Heart right ventricle (tissue), 16 donors: ENCODE results near the gene STX16. TPM values are rescaled to one million over a fixed set of nuclear protein-coding genes. Genes with fewer than 3 reads are reported as not detected.

Source experiments
- ATAC-seq, 8 donors: fragments of 200-7000 bp; cut with Tn5 transposase; one replicate each; pipeline ENCODE4 v1.9.1; 2020; ENCODE audit warnings: mild to moderate bottlenecking in 8 of 8, moderate library complexity in 8 of 8, moderate number of reproducible peaks in 1 of 8
- DNase-seq, 2 donors: peaks; one replicate each; pipeline ENCODE4 v3.0.0-alpha.2; 2020
- H3K27ac ChIP-seq, 10 donors: fragments of 200-600 bp; sonication (generic) in 2 of 10; one replicate each; pipeline versions ENCODE4 v1.5.0 to v1.8.0; 2020 to 2022; ENCODE audit warnings: mild to moderate bottlenecking in 3 of 10
- H3K27me3 ChIP-seq, 7 donors: fragments of 200-600 bp; one replicate each; pipeline ENCODE4 v1.8.0; 2021 to 2022; ENCODE audit warnings: mild to moderate bottlenecking in 2 of 7
- H3K36me3 ChIP-seq, 9 donors: fragments of 200-600 bp; sonication (generic) in 1 of 9; one replicate each; pipeline versions ENCODE4 v1.5.0 to v1.8.0; 2020 to 2022; ENCODE audit warnings: mild to moderate bottlenecking in 2 of 9
- H3K4me1 ChIP-seq, 9 donors: fragments of 200-600 bp; sonication (generic) in 1 of 9; one replicate each; pipeline versions ENCODE4 v1.5.0 to v1.8.0; 2020 to 2022; ENCODE audit warnings: mild to moderate bottlenecking in 4 of 9
- H3K4me3 ChIP-seq, 10 donors: fragments of 200-600 bp; sonication (generic) in 2 of 10; one replicate each; pipeline versions ENCODE4 v1.5.0 to v1.8.0; 2020 to 2022; ENCODE audit warnings: mild to moderate bottlenecking in 7 of 10, moderate library complexity in 2 of 10
- H3K9me3 ChIP-seq, 11 donors: fragments of 200-600 bp in 10 of 11; sonication (generic) in 2 of 11; one replicate each; pipeline versions ENCODE4 v1.5.0 to v1.8.0; 2013 to 2022; ENCODE audit warnings: mild to moderate bottlenecking in 2 of 11, control low read depth in 1 of 11, moderate library complexity in 1 of 11
- WGBS, 2 donors: extraction: QIAGEN DNeasy Blood & Tissue Kit; methylation state at CpG; one replicate each; pipeline ENCODE4 v1.1.7; 2013; ENCODE audit warnings: inconsistent platforms in 1 of 2; 5-methylcytosine and 5-hydroxymethylcytosine counted together
- intact Hi-C, 10 donors: fragments of 100-400 bp; cut with DNase I; formaldehyde crosslinking; loops; one replicate each; pipeline versions ENCODE4 v1.11.1 to v1.14.2; 2022
- polyA plus RNA-seq, 2 donors: library from polyadenylated mRNA; stranded (reverse); fragments of 200-250 nt; gene quantifications; one replicate each; pipeline ENCODE4 v1.2.3, GENCODE V29; 2013
- total RNA-seq, 10 donors: library from RNA; stranded (reverse); fragmentation: NEBNext Ultra II Directional in 3 of 10; extraction: Animal tissue kit (Norgen Biotek cat#: 25700) in 3 of 10; gene quantifications; one replicate each; pipeline versions ENCODE4 v1.2.1 to v1.2.4, GENCODE V29; 2021 to 2023
- TF ChIP-seq, protein P1 (sequence below), 9 donors: fragments of 200-600 bp; sonication (generic) in 2 of 9; IDR thresholded peaks; one replicate each; pipeline versions ENCODE4 v1.5.0 to v1.8.0; 2021 to 2022; ENCODE audit warnings: antibody characterized with exemption in 9 of 9, mild to moderate bottlenecking in 5 of 9, moderate library complexity in 1 of 9
- donor health status: Arrhythmogenic right ventricular cardiomyopathy.
- donor health status: ischemic (EF 13 %, LVEDD 7.1; RV severe dilation, severe dysfunction).
- donor health status: healthy with polysubstance abuse.
- donor health status: DM: no; HTN: yes; CAD: no.
- donor health status: DM: no; HTN: no; CAD: no.
- donor health status: ischemic (EF 25% LVEDD 6.9; RV normal size, moderate dysfunction).
- donor health status: ischemic (EF 25% LVEDD 5.7; RV mildly dilated, moderate dysfunction).
- donor health status: healthy.
- donor health status: DM: yes; HTN: yes; CAD: no.
- donor health status: Ischemic cardiomyopathy.
- donor health status: ischemic (EF 35%, LVEDD 5.7; RV mildly dilated, moderate dysfunction).
- donor health status: nonischemic (EF 11% LVEDD 7.7; RV severe dilation, severe dysfunction).
- donor health status: DM: yes; HTN: yes; CAD: no.
- donor health status: PGD.
- donor health status: ischemic (EF 29% LVEDD 5.4; RV normal size, mild dysfunction).
- donor health status: nonischemic (EF 23%, LVEDD 6.1; RV moderate dilation, normal function).

STX16 gene
- total and polyA plus RNA-seq, 12 donors = 17.1 to 57.6 (median 27.0) TPM

DNA sequence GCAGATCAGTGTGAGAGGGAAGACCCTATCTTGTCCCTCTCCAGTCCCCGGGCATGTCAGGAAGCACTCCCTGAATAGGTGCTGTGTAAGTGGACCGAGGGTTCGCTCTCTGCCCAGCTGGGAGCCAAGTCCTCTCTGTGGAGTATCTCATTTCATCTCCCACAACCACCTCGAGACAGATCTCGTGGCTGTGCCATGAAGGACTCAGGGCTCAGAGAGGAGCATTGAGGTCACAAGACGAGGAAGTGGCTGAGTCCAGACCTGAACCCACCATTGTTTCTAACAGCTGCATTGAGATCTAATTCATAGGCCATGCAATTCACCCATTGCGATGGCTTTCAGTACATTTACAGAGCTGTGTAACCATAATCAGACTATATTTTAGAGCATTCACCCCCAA is 34.7 kb upstream of the STX16 start:
- Histone ChIP-seq H3K27ac (no peak overlapping the region), H3K4me1 (peaks cover 0 to 15% (median 6%) of the 10 kb centered on the region in 9 donors), H3K4me3 (no peak overlapping the region), H3K9me3 (peaks cover 0 to 7% (median 0%) of the 10 kb centered on the region in 11 donors), H3K36me3 (no peaks in the 10 kb centered on the region), H3K27me3 (peaks cover 0 to 27% (median 6%) of the 10 kb centered on the region in 7 donors)
- TF ChIP-seq, protein P1, sequence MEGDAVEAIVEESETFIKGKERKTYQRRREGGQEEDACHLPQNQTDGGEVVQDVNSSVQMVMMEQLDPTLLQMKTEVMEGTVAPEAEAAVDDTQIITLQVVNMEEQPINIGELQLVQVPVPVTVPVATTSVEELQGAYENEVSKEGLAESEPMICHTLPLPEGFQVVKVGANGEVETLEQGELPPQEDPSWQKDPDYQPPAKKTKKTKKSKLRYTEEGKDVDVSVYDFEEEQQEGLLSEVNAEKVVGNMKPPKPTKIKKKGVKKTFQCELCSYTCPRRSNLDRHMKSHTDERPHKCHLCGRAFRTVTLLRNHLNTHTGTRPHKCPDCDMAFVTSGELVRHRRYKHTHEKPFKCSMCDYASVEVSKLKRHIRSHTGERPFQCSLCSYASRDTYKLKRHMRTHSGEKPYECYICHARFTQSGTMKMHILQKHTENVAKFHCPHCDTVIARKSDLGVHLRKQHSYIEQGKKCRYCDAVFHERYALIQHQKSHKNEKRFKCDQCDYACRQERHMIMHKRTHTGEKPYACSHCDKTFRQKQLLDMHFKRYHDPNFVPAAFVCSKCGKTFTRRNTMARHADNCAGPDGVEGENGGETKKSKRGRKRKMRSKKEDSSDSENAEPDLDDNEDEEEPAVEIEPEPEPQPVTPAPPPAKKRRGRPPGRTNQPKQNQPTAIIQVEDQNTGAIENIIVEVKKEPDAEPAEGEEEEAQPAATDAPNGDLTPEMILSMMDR (IDR thresholded peaks at IDR 0.05) = no peak
- DNase-seq (no peak), ATAC-seq (no peak)
- intact Hi-C loops = no loop called here
- 89 to 95% methylated on average over 7 of the region's 7 CpGs for WGBS, 2 donors

DNA sequence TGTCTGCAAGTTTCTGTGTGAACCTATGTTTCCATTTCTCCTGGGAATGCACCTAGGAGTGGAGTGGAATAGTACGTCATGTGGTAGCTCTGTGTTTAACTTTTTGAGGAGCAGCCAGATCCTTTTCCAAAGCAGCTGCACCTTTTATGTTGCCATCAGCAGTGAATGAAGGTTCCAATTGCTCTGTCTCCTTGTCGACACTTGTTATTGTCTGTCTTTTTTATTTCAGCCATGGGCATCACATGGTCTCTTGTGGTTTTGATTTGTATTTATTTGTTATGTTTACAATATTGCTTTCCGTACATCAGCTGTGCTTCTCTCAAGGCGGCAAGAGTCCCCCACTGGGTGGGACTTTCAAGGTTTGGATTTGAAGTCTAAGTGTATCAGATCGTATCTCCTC is 33.9 kb upstream of the STX16 start:
- ATAC-seq = no peak
- peaks cover 0 to 9% (median 3%) of the 10 kb centered on the region in 9 donors for H3K4me1 ChIP-seq
- no peak overlapping the region for H3K4me3 ChIP-seq
- DNase-seq = no peak
- no peak overlapping the region for H3K27ac ChIP-seq
- 92 to 93% methylated on average over 5 of the region's 5 CpGs for WGBS, 2 donors
- peaks cover 0 to 7% (median 0%) of the 10 kb centered on the region in 11 donors for H3K9me3 ChIP-seq
- TF ChIP-seq, protein P1 (IDR thresholded peaks at IDR 0.05) = no peak
- H3K27me3 ChIP-seq = peaks cover 0 to 27% (median 6%) of the 10 kb centered on the region in 7 donors
- intact Hi-C loops = no loop called here
- H3K36me3 ChIP-seq = no peaks in the 10 kb centered on the region

DNA sequence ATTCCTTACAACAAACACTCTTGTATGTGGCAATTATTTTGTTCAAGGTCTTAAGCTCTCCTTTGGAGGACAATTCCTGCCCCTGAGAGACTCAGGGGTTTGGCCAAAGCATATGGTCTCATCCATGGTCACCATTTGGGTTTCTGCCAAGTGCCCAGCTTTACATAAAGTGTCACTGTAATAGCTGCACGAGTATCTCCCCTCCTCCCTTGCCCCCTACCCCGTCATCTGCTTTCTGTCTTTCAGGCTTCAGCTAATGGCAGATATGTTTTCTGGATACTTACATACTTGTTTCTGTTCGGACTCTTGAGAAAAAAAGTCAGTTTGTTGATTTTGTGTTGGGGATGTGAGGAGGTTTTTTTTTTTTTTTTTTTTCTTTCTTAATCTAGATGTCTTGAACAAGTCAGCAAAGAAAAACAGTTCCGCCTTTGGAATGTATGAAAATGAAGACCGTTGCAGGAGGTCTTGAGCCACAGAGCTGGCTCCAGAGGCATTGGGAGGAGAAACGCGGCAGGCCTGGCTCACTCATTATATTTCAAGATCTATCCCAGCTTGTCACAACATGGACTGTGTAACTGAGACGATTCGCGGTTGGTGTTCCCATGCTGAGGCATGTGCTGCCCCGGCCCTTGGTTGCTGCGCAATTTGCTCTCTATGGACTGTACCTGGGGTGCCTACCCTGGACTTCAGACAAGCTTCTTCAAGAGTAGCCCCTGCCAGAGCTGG is 32.6 kb upstream of the STX16 start:
- ATAC-seq (peak in 4 of 8 donors; percentile 22 to 52 (median 39)), DNase-seq (no peak)
- WGBS, 2 donors = 57 to 58% methylated on average over 12 of the region's 12 CpGs
- H3K9me3 ChIP-seq = peaks cover 0 to 7% (median 0%) of the 10 kb centered on the region in 11 donors
- H3K36me3 ChIP-seq = no peaks in the 10 kb centered on the region
- intact Hi-C loops = no loop called here
- H3K27ac ChIP-seq = peak overlapping the region in 1 of 10 donors; percentile 41
- H3K4me1 ChIP-seq = no peaks in the 10 kb centered on the region
- no peak overlapping the region for H3K4me3 ChIP-seq
- H3K27me3 ChIP-seq = peaks cover 0 to 27% (median 6%) of the 10 kb centered on the region in 7 donors
- TF ChIP-seq, protein P1 (IDR thresholded peaks at IDR 0.05) = no peak

DNA sequence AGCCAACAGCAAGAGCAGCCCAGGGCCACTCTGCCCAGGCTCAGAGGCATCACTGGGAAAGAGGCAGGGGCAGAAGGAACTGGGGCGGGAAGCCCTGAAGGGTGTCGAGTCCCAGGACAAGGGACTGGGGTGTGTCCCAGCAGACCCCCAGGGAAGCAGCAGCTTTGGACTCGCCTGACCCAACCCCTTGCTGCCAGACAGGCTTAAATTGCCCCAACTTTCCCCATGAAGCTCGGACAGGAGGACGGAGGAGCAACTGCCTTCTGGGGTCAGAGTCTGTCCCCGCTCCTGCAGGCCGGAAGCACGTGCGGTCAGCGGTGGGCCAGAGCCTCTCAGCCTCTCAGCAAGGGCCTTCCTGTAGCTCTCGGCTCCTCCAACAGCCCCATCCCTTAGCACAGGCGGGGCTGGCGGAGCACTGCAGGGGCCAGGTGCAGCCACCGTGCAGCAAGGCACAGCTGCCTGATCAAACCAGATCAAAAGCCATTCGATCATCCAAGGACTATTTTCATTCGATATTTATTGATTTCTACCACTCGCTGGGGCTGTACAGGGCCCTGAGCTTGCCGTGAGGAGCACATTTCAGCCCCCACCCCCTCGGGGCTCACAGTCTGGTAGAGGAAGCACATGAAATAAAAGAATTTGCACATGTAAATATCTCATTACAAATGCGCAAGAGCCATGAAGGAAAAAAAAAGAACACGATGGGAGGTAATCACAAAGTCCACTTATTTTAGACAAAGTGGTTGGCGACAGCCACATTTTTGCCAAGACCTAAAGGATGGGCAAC is 31.8 kb upstream of the STX16 start:
- Histone ChIP-seq H3K9me3 (peaks cover 0 to 7% (median 0%) of the 10 kb centered on the region in 11 donors), H3K36me3 (no peaks in the 10 kb centered on the region), H3K27me3 (peaks cover 0 to 27% (median 6%) of the 10 kb centered on the region in 7 donors), H3K4me3 (no peak overlapping the region), H3K27ac (peak overlapping the region in 1 of 10 donors; percentile 41), H3K4me1 (peaks cover 0 to 3% (median 0%) of the 10 kb centered on the region in 9 donors)
- intact Hi-C loops = no loop called here
- WGBS, 2 donors = 64 to 71% methylated on average over 22 of the region's 22 CpGs
- TF ChIP-seq, protein P1 (IDR thresholded peaks at IDR 0.05) = no peak
- no peak for ATAC-seq
- DNase-seq = no peak
